SH-SY5Y (cell line): ENCODE data around the gene TRIM14.

ENCODE experiments used
- GATA2 ChIP-seq: IDR thresholded peaks from 2 replicates; pipeline ENCODE4 v1.6.1; 2011; ENCODE audit warnings: mild to moderate bottlenecking, low read depth, low read length
- GATA3 ChIP-seq: IDR thresholded peaks from 2 replicates; pipeline ENCODE4 v1.6.1; 2011; ENCODE audit warnings: low read depth, mild to moderate bottlenecking, low read length, moderate library complexity

- no peak for TF ChIP-seq GATA2
- no peak for TF ChIP-seq GATA3
Observed at GRCh38 chr9:98152526-98152925, 33.5 kb upstream of the TRIM14 start.
